ENCODE data around the gene KLHL40. TPM values are rescaled to one million over a fixed set of nuclear protein-coding genes. Genes with fewer than 3 reads are reported as not detected.

KLHL40 gene
- total and polyA plus RNA-seq, 10 of the 15 experiments (the other 5 are each of a cell fraction or from before 2014, with no cell fraction given), result not detected

DNA sequence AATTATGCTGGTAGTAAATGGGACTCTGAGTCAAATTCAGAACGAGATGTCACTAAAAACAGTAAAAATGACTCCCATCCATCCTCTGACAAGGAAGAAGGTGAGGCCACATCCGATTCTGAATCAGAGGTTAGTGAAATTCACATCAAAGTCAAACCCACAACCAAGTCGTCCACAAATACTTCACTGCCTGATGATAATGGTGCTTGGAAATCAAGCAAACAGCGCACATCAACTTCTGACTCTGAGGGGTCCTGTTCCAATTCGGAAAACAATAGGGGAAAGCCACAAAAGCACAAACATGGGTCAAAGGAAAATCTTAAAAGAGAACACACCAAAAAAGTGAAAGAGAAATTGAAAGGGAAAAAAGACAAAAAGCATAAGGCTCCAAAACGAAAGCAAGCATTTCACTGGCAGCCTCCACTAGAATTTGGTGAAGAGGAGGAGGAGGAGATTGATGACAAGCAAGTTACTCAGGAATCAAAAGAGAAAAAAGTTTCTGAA is 46.9 kb upstream of the KLHL40 start:
- Histone ChIP-seq H3K9me3 (replicated peaks; ENCODE audit: control insufficient read depth, insufficient read depth, low read length) (no peaks in the 10 kb centered on the region), H3K9ac (ENCODE audit: control insufficient read depth, insufficient read depth, low read length) (no peak overlapping the region), H3K4me2 (ENCODE audit: control insufficient read depth, insufficient read depth) (peak overlapping the region; percentile 29; the same call in 1 of the 2 replicates), H3K27me3 (replicated peaks in 1 of 2; ENCODE audit: control insufficient read depth in 2 of 2, insufficient read depth in 2 of 2, low read length in 1 of 2) (no peaks in the 10 kb centered on the region), H4K20me1 (ENCODE audit: control insufficient read depth, insufficient read depth) (0 out of 2 replicates have a peak, but pooled peaks cover 2% of the 10 kb centered on the region), H3K4me1 (ENCODE audit: control insufficient read depth, insufficient read depth, low read length) (peaks cover 17% of the 10 kb centered on the region), H3K27ac (ENCODE audit: control insufficient read depth, insufficient read depth) (peak overlapping the region; percentile 59), H2AFZ (ENCODE audit: control insufficient read depth, low read depth, low read length) (no peak overlapping the region), H3K79me2 (ENCODE audit: control insufficient read depth, insufficient read depth, low read length) (peaks cover 8% of the 10 kb centered on the region), H3K4me3 (no peak overlapping the region), H3K36me3 (ENCODE audit: control insufficient read depth in 2 of 2, insufficient read depth in 2 of 2, low read length in 1 of 2) (peaks cover 9 to 45% of the 10 kb centered on the region in 2 experiments)
- ATAC-seq (peak; percentile 30; the same call in 1 of the 3 replicates), FAIRE-seq (peak; percentile 81), DNase-seq (ENCODE audit: low read depth, low spot score) (peak; percentile 30)
- SMC1A ChIA-PET (ENCODE audit: uncharacterized antibody, unreplicated experiment), result interaction anchor here (1.3 to 1.7 kb wide), 3 partner anchors 14 to 102 kb away, joined by 3 to 5 read pairs (median 5); no protein-coding TSS in a partner anchor
- intact Hi-C loops (cut with micrococcal nuclease; ENCODE audit: unreplicated experiment) (no loop called here), in situ Hi-C loops (cut with MboI) (no loop called here)
- WGBS (ENCODE audit: insufficient coverage, insufficient replicate concordance, low lambda C conversion rate, missing lambda C conversion rate), result 14% methylated on average over 6 of the region's 6 CpGs
- RAD21 ChIA-PET (ENCODE audit: unreplicated experiment), result no interaction called here
- POLR2A ChIA-PET, result no interaction called here
- BruUV-seq (replicated peaks), result no TSS peak
- CTCF ChIA-PET, result interaction anchor here (1.6 kb wide), 1 partner anchor 17 kb away, joined by 3 read pairs; no protein-coding TSS in a partner anchor
- TF ChIP-seq EZH2 (IDR thresholded peaks at IDR 0.05; ENCODE audit: borderline replicate concordance, control insufficient read depth, low read depth, low read length), result no peak
- no peak for TF ChIP-seq ZBED1 (IDR thresholded peaks at IDR 0.05; ENCODE audit: borderline replicate concordance)
- TF ChIP-seq POLR2AphosphoS2 (IDR thresholded peaks at IDR 0.05; ENCODE audit: low read depth, low read length), result no peak
- peak; percentile 47; the same call in 1 of the 2 replicates for TF ChIP-seq BCL11A (IDR thresholded peaks at IDR 0.05; ENCODE audit: low read depth, low read length)
- TF ChIP-seq RELA (IDR thresholded peaks at IDR 0.05; ENCODE audit: borderline replicate concordance, partially characterized antibody), result no peak
- TF ChIP-seq STAT1 (conservative IDR thresholded peaks at IDR 0.05), result no peak
- peak; percentile 55 for TF ChIP-seq GABPA (IDR thresholded peaks at IDR 0.05; ENCODE audit: low read depth)
- peak; percentile 56; the same call in 1 of the 2 replicates for TF ChIP-seq CREM (IDR thresholded peaks at IDR 0.05; ENCODE audit: low read depth)
- TF ChIP-seq TCF3 (IDR thresholded peaks at IDR 0.05; ENCODE audit: borderline replicate concordance, insufficient read depth, low read depth, low read length), result no peak
- TF ChIP-seq JUNB (IDR thresholded peaks at IDR 0.05), result peak; percentile 96
- TF ChIP-seq, protein P1, sequence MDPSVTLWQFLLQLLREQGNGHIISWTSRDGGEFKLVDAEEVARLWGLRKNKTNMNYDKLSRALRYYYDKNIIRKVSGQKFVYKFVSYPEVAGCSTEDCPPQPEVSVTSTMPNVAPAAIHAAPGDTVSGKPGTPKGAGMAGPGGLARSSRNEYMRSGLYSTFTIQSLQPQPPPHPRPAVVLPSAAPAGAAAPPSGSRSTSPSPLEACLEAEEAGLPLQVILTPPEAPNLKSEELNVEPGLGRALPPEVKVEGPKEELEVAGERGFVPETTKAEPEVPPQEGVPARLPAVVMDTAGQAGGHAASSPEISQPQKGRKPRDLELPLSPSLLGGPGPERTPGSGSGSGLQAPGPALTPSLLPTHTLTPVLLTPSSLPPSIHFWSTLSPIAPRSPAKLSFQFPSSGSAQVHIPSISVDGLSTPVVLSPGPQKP (IDR thresholded peaks at IDR 0.05; ENCODE audit: low read depth, low read length), result no peak
- TF ChIP-seq SIX5 (IDR thresholded peaks at IDR 0.05; ENCODE audit: low read depth, low read length, severe bottlenecking), result no peak
- no peak for TF ChIP-seq ASH2L (IDR thresholded peaks at IDR 0.05; ENCODE audit: borderline replicate concordance, low read depth)
- TF ChIP-seq SIN3A (IDR thresholded peaks at IDR 0.05; ENCODE audit: low read depth, low read length), result no peak
- TF ChIP-seq SRF (IDR thresholded peaks at IDR 0.05; ENCODE audit: low read depth in 2 of 2, low read length in 2 of 2), result no peak
- TF ChIP-seq IRF4 (IDR thresholded peaks at IDR 0.05; ENCODE audit: low read depth, low read length), result peak; percentile 93; the same call in 1 of the 2 replicates
- peak; percentile 81 for TF ChIP-seq EED (IDR thresholded peaks at IDR 0.05; ENCODE audit: low read depth)
- no peak for TF ChIP-seq ZNF217 (IDR thresholded peaks at IDR 0.05)
- no peak for TF ChIP-seq MEF2B (IDR thresholded peaks at IDR 0.05; ENCODE audit: partially characterized antibody, poor library complexity, severe bottlenecking)
- TF ChIP-seq CREB1 (IDR thresholded peaks at IDR 0.05; ENCODE audit: low read depth), result peak; percentile 65; the same call in 1 of the 2 replicates
- no peak for TF ChIP-seq ATF7 (IDR thresholded peaks at IDR 0.05; ENCODE audit: low read depth)
- TF ChIP-seq, protein P2, sequence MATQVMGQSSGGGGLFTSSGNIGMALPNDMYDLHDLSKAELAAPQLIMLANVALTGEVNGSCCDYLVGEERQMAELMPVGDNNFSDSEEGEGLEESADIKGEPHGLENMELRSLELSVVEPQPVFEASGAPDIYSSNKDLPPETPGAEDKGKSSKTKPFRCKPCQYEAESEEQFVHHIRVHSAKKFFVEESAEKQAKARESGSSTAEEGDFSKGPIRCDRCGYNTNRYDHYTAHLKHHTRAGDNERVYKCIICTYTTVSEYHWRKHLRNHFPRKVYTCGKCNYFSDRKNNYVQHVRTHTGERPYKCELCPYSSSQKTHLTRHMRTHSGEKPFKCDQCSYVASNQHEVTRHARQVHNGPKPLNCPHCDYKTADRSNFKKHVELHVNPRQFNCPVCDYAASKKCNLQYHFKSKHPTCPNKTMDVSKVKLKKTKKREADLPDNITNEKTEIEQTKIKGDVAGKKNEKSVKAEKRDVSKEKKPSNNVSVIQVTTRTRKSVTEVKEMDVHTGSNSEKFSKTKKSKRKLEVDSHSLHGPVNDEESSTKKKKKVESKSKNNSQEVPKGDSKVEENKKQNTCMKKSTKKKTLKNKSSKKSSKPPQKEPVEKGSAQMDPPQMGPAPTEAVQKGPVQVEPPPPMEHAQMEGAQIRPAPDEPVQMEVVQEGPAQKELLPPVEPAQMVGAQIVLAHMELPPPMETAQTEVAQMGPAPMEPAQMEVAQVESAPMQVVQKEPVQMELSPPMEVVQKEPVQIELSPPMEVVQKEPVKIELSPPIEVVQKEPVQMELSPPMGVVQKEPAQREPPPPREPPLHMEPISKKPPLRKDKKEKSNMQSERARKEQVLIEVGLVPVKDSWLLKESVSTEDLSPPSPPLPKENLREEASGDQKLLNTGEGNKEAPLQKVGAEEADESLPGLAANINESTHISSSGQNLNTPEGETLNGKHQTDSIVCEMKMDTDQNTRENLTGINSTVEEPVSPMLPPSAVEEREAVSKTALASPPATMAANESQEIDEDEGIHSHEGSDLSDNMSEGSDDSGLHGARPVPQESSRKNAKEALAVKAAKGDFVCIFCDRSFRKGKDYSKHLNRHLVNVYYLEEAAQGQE (IDR thresholded peaks at IDR 0.05; ENCODE audit: low read depth, low read length), result no peak
